ENCODE measurements around the gene ASB9.
A peak's percentile ranks its signal among the peaks of the same experiment; 100 is the strongest.
"Not testable (repeated sequence)": the region's sequence is repeated elsewhere in the genome, so short reads cannot be mapped to it uniquely, and the experiment has no call there.

ASB9 gene, protein sequence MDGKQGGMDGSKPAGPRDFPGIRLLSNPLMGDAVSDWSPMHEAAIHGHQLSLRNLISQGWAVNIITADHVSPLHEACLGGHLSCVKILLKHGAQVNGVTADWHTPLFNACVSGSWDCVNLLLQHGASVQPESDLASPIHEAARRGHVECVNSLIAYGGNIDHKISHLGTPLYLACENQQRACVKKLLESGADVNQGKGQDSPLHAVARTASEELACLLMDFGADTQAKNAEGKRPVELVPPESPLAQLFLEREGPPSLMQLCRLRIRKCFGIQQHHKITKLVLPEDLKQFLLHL

GRCh38 chrX:15269618-15270521, at the start of gene ASB9:
ASB9 (minus strand) TSS chrX:15270083; CDS start chrX:15269874, 209 bp downstream.
- FAIRE-seq, result no peak

- FAIRE-seq, result no peak
Measured at GRCh38 chrX:15319075-15319474, 49.2 kb upstream of the ASB9 start.

DNA sequence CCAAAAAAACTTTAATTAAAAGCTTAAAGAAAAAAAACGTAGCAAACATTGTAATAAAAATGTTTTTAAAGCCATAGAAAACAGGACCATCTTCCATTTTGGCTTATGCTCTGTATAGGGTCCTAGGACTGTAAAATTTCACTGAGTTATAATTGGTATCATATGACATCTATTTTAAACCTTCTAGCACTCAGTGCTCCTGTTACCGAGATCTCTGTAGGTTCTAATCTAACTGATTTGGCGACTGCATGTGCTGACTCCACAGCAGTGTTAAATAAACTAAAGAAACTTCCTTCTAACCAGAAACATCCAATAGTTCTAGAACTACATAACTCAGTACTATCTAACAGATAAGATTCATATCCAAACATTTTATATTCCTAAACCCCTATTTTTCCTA, 45.6 kb upstream of the ASB9 start, which contains the start of gene ASB11:
TSS of gene ASB11 (minus strand) at position 132 of the 400 bp plus-strand sequence. CDS start at position 97, 35 bp downstream.
- FAIRE-seq, result no peak

GRCh38 chrX:15314472-15314871, 44.6 kb upstream of the ASB9 start:
- FAIRE-seq, result no peak

GRCh38 chrX:15311119-15311518, 41.2 kb upstream of the ASB9 start:
- FAIRE-seq, result no peak

GRCh38 chrX:15310117-15310516, 40.2 kb upstream of the ASB9 start:
- FAIRE-seq, result no peak

DNA sequence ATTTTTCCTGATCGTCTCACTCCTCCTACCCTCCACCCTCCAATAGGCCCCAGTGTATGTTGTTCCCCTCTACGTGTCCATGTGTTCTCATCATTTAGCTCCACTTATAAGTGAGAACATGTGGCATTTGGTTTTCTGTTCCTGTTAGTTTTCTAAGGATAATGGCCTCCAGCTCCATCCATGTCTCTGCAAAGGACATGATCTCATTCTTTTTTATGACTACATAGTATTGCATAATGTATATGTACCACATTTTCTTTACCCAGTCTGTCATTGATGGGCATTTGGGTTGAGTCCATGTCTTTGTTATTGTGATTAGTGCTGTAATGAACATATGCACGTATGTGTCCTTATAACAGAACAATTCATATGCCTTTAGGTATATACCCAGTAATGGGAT, 36.0 kb upstream of the ASB9 start:
- not testable (repeated sequence) for FAIRE-seq

- FAIRE-seq, result no peak
Measured at GRCh38 chrX:15301924-15302323, 32.0 kb upstream of the ASB9 start.

GRCh38 chrX:15299941-15300851, 30.3 kb upstream of the ASB9 start:
- FAIRE-seq, result peak; percentile 57

DNA sequence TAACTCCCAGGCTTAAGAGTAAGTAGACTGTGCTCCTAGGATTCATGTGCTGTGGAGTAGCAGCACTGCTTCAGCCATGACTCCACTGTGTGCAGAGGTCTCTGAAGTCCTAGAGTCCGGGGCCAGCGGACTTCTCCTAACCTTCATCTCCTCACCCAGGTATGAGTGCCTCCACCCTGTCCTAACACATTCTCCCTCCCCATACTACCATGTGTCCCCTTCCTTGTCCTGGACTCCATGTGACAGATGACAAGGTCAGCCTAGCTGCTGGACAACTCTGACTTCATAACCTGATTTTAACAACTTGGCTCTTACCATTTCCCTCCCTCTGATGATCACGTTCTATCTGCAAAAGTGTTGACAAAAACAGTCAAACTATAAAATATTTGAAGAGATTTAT, 28.9 kb upstream of the ASB9 start:
- FAIRE-seq, result no peak

DNA sequence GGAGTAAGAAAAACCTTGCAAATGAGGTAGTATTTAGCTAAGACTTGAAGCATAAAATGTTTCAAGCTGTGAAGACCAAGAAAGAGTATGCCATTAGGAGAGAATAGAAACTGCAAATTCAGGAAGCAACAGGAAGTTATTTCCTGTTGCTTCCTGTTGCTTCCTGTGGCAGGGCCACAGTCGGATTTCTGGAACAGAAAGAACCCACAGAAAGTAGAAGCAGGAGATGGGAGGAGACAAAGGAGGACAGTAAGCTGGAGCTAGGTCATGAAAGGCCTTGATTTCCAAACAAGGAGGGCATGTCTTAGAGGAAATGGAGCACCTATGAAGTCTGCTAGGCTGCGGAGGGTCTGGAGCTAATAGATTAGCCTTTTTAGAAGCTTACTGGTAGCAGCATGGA, 28.3 kb upstream of the ASB9 start:
- no peak for FAIRE-seq

DNA sequence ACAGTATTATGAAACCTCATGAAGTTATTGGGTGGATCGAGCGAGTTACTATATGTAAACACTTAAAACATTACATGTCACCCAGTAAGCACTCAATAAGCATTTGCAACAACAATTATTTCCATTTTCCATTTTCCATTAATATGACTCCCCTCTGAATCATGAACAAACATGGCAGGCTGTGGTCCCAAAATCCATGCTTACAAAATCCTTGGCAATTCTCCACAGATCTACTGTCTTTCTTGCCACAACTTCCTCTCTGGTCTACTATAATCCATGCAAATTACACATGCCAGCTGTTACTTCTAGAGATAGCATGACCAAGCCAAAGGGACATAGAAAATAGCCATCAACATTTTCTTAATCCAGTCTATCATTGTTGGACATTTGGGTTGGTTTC, 23.6 kb upstream of the ASB9 start:
- FAIRE-seq, result no peak

GRCh38 chrX:15292861-15293260, 23.0 kb upstream of the ASB9 start:
- FAIRE-seq, result no peak

DNA sequence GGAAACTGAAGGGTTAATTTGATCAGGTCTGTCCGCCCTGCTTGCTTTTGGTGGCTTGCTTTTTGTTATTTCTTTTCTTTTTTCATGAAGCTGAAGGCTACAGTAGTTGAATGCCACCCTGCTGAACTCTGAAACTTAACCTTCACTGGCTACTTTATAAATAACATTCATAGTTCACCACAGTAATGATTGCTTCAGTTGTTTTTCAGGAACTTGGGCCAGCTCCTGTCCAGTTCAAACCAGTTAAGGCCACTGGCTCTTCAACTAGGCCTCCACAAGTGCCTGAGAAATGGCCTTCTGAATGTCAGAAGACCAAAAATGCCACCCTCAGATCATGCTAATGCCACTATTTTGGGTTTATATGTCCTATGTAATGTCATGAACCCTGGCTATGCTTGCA, 7.7 kb upstream of the ASB9 start:
- FAIRE-seq, result no peak

GRCh38 chrX:15274946-15275345, 5.1 kb upstream of the ASB9 start:
- FAIRE-seq, result no peak

DNA sequence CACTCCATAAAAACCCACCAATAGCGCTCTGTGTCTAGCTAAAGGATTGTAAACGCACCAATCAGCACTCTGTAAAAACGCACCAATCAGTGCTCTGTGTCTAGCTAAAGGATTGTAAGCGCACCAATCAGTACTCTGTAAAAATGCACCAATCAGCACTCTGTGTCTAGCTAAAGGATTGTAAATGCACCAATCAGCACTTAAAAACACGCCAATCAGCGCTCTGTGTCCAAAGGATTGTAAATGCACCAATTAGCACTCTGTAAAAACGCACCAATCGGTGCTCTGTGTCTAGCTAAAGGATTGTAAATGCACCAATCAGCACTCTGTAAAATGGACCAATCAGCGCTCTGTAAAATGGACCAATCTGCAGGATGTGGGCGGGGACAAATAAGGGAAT, 3.4 kb upstream of the ASB9 start:
- FAIRE-seq, result not testable (repeated sequence)

DNA sequence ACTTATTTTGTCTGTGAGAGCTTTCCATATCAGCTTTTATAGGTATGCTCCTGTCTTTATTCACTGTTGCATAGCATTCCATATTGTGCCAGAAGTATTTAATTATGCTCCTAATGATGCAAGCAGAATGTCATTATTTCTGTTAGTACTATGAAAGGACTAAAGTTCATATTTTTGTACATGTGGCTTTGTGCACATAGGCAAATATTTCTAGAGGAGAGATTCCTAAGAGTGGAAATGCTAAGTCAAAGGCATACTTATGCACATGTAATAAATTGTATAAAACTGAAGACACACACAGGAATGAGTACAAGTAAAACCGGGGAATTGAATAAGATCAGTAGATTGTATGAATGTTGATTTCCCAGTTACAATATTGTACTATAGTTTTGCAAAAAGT, 1.9 kb upstream of the ASB9 start:
- no peak for FAIRE-seq

DNA sequence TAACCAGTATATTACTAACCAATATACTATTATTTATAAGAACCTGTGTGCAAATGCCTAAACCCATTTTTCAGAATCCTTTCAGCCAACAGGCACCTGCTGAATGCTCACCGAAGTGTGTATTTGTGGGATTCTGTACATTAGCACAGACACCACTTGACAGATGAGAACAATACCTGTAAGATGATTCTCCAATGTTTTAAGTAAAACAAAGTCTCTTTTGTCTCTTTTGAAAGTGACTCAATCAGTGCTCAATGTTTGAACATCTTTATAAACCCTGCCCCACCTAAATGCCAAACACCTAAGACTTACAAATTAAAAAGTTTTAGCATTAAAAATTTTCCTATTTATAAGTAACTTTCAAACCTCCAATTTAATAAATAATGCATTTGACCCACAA, 763 bp downstream of the ASB9 start:
- FAIRE-seq, result no peak

DNA sequence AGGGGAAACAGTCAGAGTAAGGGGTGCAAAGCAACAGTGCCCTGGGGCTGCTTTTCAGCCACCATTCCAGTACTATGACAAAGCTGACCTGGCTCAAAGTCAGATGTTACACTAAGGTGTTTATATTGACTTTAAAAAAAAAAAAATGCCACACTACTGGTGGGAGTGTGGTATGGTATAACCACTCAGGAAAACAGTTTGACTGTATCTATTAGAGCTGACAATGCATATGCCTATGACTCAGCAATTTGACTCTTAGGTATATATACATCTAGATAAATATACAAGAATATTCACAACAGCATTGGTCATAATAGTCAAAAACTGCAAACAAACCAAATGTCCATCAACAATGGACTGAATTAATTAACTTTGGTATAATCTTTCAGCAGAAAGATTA, 15.0 kb downstream of the ASB9 start:
- FAIRE-seq, result no peak

DNA sequence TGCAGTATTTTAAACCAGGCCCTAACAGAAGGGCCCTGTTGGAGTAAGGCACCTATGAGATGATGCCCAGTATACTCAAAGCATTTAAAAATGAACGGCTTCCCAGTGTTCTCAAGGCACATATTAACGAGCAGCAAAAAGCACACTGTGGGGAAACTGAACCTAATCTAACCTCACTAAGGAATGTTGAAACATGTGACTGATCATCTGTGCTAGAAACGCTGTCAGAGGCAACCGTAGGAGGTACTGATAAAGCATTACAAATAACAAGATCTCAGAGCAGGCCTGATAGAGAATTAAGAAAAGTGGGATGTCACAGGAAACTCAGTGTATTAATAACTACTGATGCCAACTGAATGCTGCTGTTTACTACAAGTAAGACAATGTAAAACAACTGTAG, 24.0 kb downstream of the ASB9 start:
- no peak for FAIRE-seq

GRCh38 chrX:15244421-15244820, 25.5 kb downstream of the ASB9 start:
- no peak for FAIRE-seq

DNA sequence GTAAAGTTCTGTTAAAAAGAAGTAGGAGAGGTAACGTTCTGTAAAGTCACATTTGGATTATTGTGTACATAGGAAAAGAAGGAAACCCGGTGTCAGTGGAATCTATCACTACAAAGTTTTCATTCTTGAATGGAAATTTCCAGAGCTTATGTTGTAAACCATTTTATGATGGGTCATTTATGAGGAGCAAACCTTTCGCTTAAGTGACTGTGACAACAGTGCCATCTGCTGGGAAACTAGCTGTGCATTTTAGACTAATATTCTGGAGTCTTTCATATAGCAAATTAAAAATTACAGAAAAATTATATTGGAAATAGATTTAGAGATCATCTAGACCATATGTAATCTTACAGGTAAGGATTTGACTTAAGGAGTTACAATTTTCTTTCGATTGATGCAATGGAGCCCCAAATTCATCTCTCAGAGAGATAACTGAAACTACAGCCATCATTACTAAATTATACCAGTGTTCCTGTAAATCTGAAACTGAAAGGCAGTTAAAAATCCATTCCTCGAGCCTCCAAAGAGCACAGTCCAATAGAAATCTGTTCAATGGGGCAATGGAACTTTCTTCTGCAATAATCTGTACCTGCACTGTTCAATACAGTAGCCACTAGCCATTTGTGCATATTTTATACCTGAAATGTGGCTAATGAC, 26.9 kb downstream of the ASB9 start:
- no peak for FAIRE-seq

DNA sequence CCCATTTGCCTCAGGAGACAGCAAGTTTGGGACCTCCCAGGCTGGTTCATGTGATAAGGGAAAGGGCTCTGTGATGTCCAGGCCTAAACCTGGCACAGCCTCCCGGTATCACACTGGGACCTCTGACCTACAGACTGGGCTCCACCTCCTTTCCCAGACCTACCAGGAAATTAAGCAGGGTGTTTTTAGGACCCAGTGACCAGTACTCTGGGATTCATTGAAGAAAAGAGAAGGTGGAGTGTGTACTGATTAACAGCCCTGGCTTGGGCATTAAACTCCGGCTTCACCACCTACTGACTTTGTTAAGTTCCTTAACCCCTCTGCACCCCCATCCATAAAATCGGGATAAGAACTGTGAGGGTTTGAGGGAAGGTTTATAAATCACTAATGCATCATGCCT, 28.6 kb downstream of the ASB9 start:
- FAIRE-seq, result no peak

Measured in TTC549 (cell line).